ENCODE data around the gene RAB3IL1.

- TF ChIP-seq CTCF (conservative IDR thresholded peaks at IDR 0.05 in 1 of 2, IDR thresholded peaks at IDR 0.05 in 1 of 2; ENCODE audit: low read depth in 1 of 2, low read length in 2 of 2) (no peak), EZH2 (IDR thresholded peaks at IDR 0.05; ENCODE audit: low read length, missing control alignments) (no peak)
Measured at GRCh38 chr11:61851113-61851899, 66.1 kb downstream of the RAB3IL1 start.
